ENCODE data around the gene RBBP5. TPM values are rescaled to one million over a fixed set of nuclear protein-coding genes. Genes with fewer than 3 reads are reported as not detected.

The RBBP5 gene
- total RNA-seq, 1 experiment from 2014 or later: 19.0 TPM

- H3K4me1 ChIP-seq: no peaks in the 10 kb centered on the region
- ChIA-PET CTCF (interaction anchor here (1.7 kb wide), 1 partner anchor 12 kb away, joined by 9 read pairs; no protein-coding TSS in a partner anchor), POLR2A (no interaction called here)
- Mint-ChIP-seq H3K4me3 (ENCODE audit: unreplicated experiment) (no peak overlapping the region), H3K9me3 (ENCODE audit: unreplicated experiment) (no peaks in the 10 kb centered on the region), H3K27me3 (ENCODE audit: insufficient read depth, unreplicated experiment) (peaks cover 9% of the 10 kb centered on the region), H3K27ac (ENCODE audit: unreplicated experiment) (no peak overlapping the region), H3K36me3 (ENCODE audit: insufficient read depth, unreplicated experiment) (no peaks in the 10 kb centered on the region), H3K4me1 (ENCODE audit: low read depth, unreplicated experiment) (peaks cover 7% of the 10 kb centered on the region)
- no peak overlapping the region for H3K4me3 ChIP-seq (ENCODE audit: low read depth, low read length)
- H3K9me3 ChIP-seq: no peaks in the 10 kb centered on the region
- H3K27me3 ChIP-seq (replicated peaks; ENCODE audit: control insufficient read depth, insufficient read depth, low read length): no peaks in the 10 kb centered on the region
- BruUV-seq (replicated peaks): no TSS peak
- DNase-seq: no peak
- intact Hi-C loops (cut with micrococcal nuclease; ENCODE audit: unreplicated experiment): no loop called here
- TF ChIP-seq CTCF (IDR thresholded peaks at IDR 0.05; ENCODE audit: insufficient read depth in 1 of 2, low read depth in 1 of 2, low read length in 1 of 2, severe bottlenecking in 1 of 2, unreplicated experiment in 1 of 2): no peak
- no peaks in the 10 kb centered on the region for H3K36me3 ChIP-seq (ENCODE audit: control insufficient read depth, insufficient read depth, low read length)
Measured at GRCh38 chr1:205049479-205049878, 72.3 kb downstream of the RBBP5 start.

GRCh38 chr1:205048382-205048781, 73.4 kb downstream of the RBBP5 start:
- Histone ChIP-seq H3K9me3 (no peaks in the 10 kb centered on the region), H3K4me3 (ENCODE audit: low read depth, low read length) (no peak overlapping the region), H3K27me3 (replicated peaks; ENCODE audit: control insufficient read depth, insufficient read depth, low read length) (no peaks in the 10 kb centered on the region), H3K4me1 (no peaks in the 10 kb centered on the region), H3K36me3 (ENCODE audit: control insufficient read depth, insufficient read depth, low read length) (no peaks in the 10 kb centered on the region)
- Mint-ChIP-seq H3K36me3 (ENCODE audit: insufficient read depth, unreplicated experiment) (no peaks in the 10 kb centered on the region), H3K27me3 (ENCODE audit: insufficient read depth, unreplicated experiment) (peaks cover 9% of the 10 kb centered on the region), H3K4me1 (ENCODE audit: low read depth, unreplicated experiment) (peaks cover 7% of the 10 kb centered on the region), H3K4me3 (ENCODE audit: unreplicated experiment) (no peak overlapping the region), H3K9me3 (ENCODE audit: unreplicated experiment) (no peaks in the 10 kb centered on the region), H3K27ac (ENCODE audit: unreplicated experiment) (no peak overlapping the region)
- no peak for TF ChIP-seq CTCF (IDR thresholded peaks at IDR 0.05; ENCODE audit: insufficient read depth in 1 of 2, low read depth in 1 of 2, low read length in 1 of 2, severe bottlenecking in 1 of 2, unreplicated experiment in 1 of 2)
- no peak for DNase-seq
- CTCF ChIA-PET: interaction anchor here (1.7 kb wide), 1 partner anchor 13 kb away, joined by 9 read pairs; no protein-coding TSS in a partner anchor
- intact Hi-C loops (cut with micrococcal nuclease; ENCODE audit: unreplicated experiment): no loop called here
- POLR2A ChIA-PET: no interaction called here
- BruUV-seq (replicated peaks): no TSS peak

GRCh38 chr1:205047764-205048231, 74.0 kb downstream of the RBBP5 start:
- Mint-ChIP-seq H3K9me3 (ENCODE audit: unreplicated experiment) (no peaks in the 10 kb centered on the region), H3K4me3 (ENCODE audit: unreplicated experiment) (no peak overlapping the region), H3K36me3 (ENCODE audit: insufficient read depth, unreplicated experiment) (no peaks in the 10 kb centered on the region), H3K27me3 (ENCODE audit: insufficient read depth, unreplicated experiment) (peaks cover 9% of the 10 kb centered on the region), H3K4me1 (ENCODE audit: low read depth, unreplicated experiment) (peaks cover 7% of the 10 kb centered on the region), H3K27ac (ENCODE audit: unreplicated experiment) (no peak overlapping the region)
- H3K36me3 ChIP-seq (ENCODE audit: control insufficient read depth, insufficient read depth, low read length): no peaks in the 10 kb centered on the region
- H3K27me3 ChIP-seq (replicated peaks; ENCODE audit: control insufficient read depth, insufficient read depth, low read length): no peaks in the 10 kb centered on the region
- intact Hi-C loops (cut with micrococcal nuclease; ENCODE audit: unreplicated experiment): no loop called here
- DNase-seq: no peak
- no peaks in the 10 kb centered on the region for H3K4me1 ChIP-seq
- TF ChIP-seq CTCF (IDR thresholded peaks at IDR 0.05; ENCODE audit: insufficient read depth in 1 of 2, low read depth in 1 of 2, low read length in 1 of 2, severe bottlenecking in 1 of 2, unreplicated experiment in 1 of 2): no peak
- no peak overlapping the region for H3K4me3 ChIP-seq (ENCODE audit: low read depth, low read length)
- CTCF ChIA-PET: no interaction called here
- no peaks in the 10 kb centered on the region for H3K9me3 ChIP-seq
- POLR2A ChIA-PET: no interaction called here
- BruUV-seq (replicated peaks): no TSS peak

Measured in Caco-2 (cell line).